K562 (cell line): ENCODE data around the gene SERTAD2. TPM values are rescaled to one million over a fixed set of nuclear protein-coding genes. Genes with fewer than 3 reads are reported as not detected.
A peak's percentile ranks its signal among the peaks of the same experiment; 100 is the strongest.

Experiments
- ARID3A ChIP-seq: IDR thresholded peaks from 2 replicates; pipeline ENCODE4 v1.6.1; 2012; ENCODE audit warnings: low read depth, low read length, improper control_type of control experiment, borderline replicate concordance
- CCNT2 ChIP-seq: IDR thresholded peaks from 2 replicates; pipeline ENCODE4 v1.6.1; 2011; ENCODE audit warnings: borderline replicate concordance, low read depth, mild to moderate bottlenecking, moderate library complexity, mixed read lengths, low read length; ENCODE audit not compliant: insufficient read length; ENCODE audit errors: extremely low read depth
- CEBPZ ChIP-seq: fragments of 150-350 bp; IDR thresholded peaks from 2 replicates; pipeline ENCODE4 v1.6.1; 2014; ENCODE audit warnings: low read depth, mild to moderate bottlenecking, low read length, borderline replicate concordance
- EWSR1 ChIP-seq: fragments of 450-650 bp; IDR thresholded peaks from 2 replicates; pipeline ENCODE4 v1.6.1; 2018; ENCODE audit warnings: borderline replicate concordance, mild to moderate bottlenecking, low read depth, moderate library complexity; ENCODE audit not compliant: partially characterized antibody
- FOSL1 ChIP-seq: fragments of 200-800 bp; sonication (Bioruptor generic); conservative IDR thresholded peaks from 2 replicates; pipeline ENCODE4 v1.6.1; 2016; ENCODE audit warnings: missing genetic modification characterization, missing compliant biosample characterization
- FUS ChIP-seq: fragments of 200-400 bp; formaldehyde crosslinking; optimal IDR thresholded peaks from 2 replicates; pipeline ENCODE3; 2017; ENCODE audit warnings: low read depth, low read length
- GTF2A2 ChIP-seq: IDR thresholded peaks from 2 replicates; pipeline ENCODE4 v1.6.1; 2016; ENCODE audit warnings: mild to moderate bottlenecking, missing genetic modification characterization, missing compliant biosample characterization
- RAD21 ChIP-seq, 2 experiments: fragments of 250-450 bp in 1 of 2; fragments of 450-650 bp in 1 of 2; sonication (Bioruptor Pico) in 1 of 2; formaldehyde crosslinking in 1 of 2; IDR thresholded peaks in 1 of 2; conservative IDR thresholded peaks in 1 of 2; 2 replicates each; pipeline versions ENCODE4 v1.4.0 to v1.8.0; 2020 to 2022; ENCODE audit warnings: mild to moderate bottlenecking in 2 of 2, moderate library complexity in 1 of 2
- TEAD4 ChIP-seq, 2 experiments: sonication (generic) in 1 of 2; formaldehyde crosslinking in 1 of 2; IDR thresholded peaks; 2 replicates each; pipeline versions ENCODE4 v1.6.1 to v1.8.0; 2012 to 2022; ENCODE audit warnings: borderline replicate concordance in 1 of 2, inconsistent platforms in 1 of 2, low read length in 1 of 2, mild to moderate bottlenecking in 1 of 2, missing genetic modification reagents in 1 of 2
- ZBTB33 ChIP-seq: sonication (generic); formaldehyde crosslinking; IDR thresholded peaks from 2 replicates; pipeline ENCODE4 v1.8.1; 2023; ENCODE audit warnings: mild to moderate bottlenecking, missing genetic modification reagents
- ZNF512 ChIP-seq: IDR thresholded peaks from 2 replicates; pipeline ENCODE4 v1.6.1; 2016; ENCODE audit warnings: missing genetic modification characterization, missing compliant biosample characterization
- ZNF592 ChIP-seq: fragments of 450-650 bp; IDR thresholded peaks from 2 replicates; pipeline ENCODE4 v1.6.1; 2017; ENCODE audit warnings: antibody characterized with exemption, mild to moderate bottlenecking
- polyA plus RNA-seq, 8 experiments: library from polyadenylated mRNA; depleted of rRNA in 4 of 8; stranded (reverse) in 5 of 8; unstranded in 3 of 8; fragments of >200 nt; fragmentation: Nextera tagmentation in 2 of 8; fragmentation: Illumina TruSeq in 1 of 8; extraction: Ambion mirVana in 2 of 8; extraction: Trizol in 1 of 8; gene quantifications; 2 replicates each; pipeline versions ENCODE4 v1.2.1 to v1.2.3, GENCODE V29; 2011 to 2014; ENCODE audit warnings: inconsistent platforms in 1 of 8, missing spikeins in 1 of 8
- total RNA-seq, 7 experiments: library from RNA; depleted of rRNA in 6 of 7; stranded (reverse); fragments of >200 nt in 6 of 7; fragmentation: Illumina TruSeq in 2 of 7; extraction: Trizol in 2 of 7; gene quantifications; 2 replicates each; pipeline versions ENCODE4 v1.2.1 to v1.2.3, GENCODE V29; 2011 to 2021; ENCODE audit warnings: low replicate concordance in 1 of 7

Gene SERTAD2
- total and polyA plus RNA-seq, 9 of the 15 experiments (the other 6 are each of a cell fraction or from before 2014, with no cell fraction given): 3.0 to 12.5 (median 6.1) TPM

- TF ChIP-seq GTF2A2 (tag): no peak
- TF ChIP-seq RAD21 (CRISPR knock-in tag; conservative IDR thresholded peaks at IDR 0.05 in 1 of 2, IDR thresholded peaks at IDR 0.05 in 1 of 2): no peak
- TF ChIP-seq CEBPZ: no peak
- no peak for TF ChIP-seq ARID3A
- no peak for TF ChIP-seq ZBTB33
- TF ChIP-seq FUS: no peak
- no peak for TF ChIP-seq ZNF512 (tag)
- TF ChIP-seq TEAD4 (IDR thresholded peaks at IDR 0.05; ENCODE audit: low read length): no peak
- no peak for TF ChIP-seq TEAD4 (CRISPR knock-in tag; IDR thresholded peaks at IDR 0.05; ENCODE audit: borderline replicate concordance)
- no peak for TF ChIP-seq CCNT2
- TF ChIP-seq FOSL1 (tag): peak; percentile 78
- TF ChIP-seq ZNF592: 0 out of 2 replicates have a peak, but pooled peaks have one; percentile 43
- TF ChIP-seq EWSR1: no peak
Observed at GRCh38 chr2:64692401-64692800, 38.7 kb upstream of the SERTAD2 start (continued).
